ENCODE results near the gene GABARAPL1.
"Not testable (repeated sequence)": the region's sequence is repeated elsewhere in the genome, so short reads cannot be mapped to it uniquely, and the experiment has no call there.

GABARAPL1 gene

GRCh38 chr12:10214136-10214894 is 1.6 kb downstream of the GABARAPL1 start:
- Histone ChIP-seq H3K27ac (ENCODE audit: low read depth, low read length, poor library complexity, severe bottlenecking) (peak overlapping the region; percentile 94), H3K4me2 (ENCODE audit: low read length) (peak overlapping the region; percentile 82), H2AFZ (ENCODE audit: low read length) (no peak overlapping the region), H4K20me1 (ENCODE audit: insufficient read depth, low read length) (no peaks in the 10 kb centered on the region), H3K9me3 (ENCODE audit: low read length) (no peaks in the 10 kb centered on the region), H3K9me2 (ENCODE audit: low read depth, low read length) (no peaks in the 10 kb centered on the region), H3F3A (ENCODE audit: insufficient read depth, low read length) (no peaks in the 10 kb centered on the region), H3K27me3 (ENCODE audit: insufficient read depth, low read length) (no peaks in the 10 kb centered on the region), H3K36me3 (ENCODE audit: insufficient read depth, low read length) (peaks cover 30% of the 10 kb centered on the region), H3K4me3 (ENCODE audit: low read depth, low read length, poor library complexity, severe bottlenecking) (peak overlapping the region; percentile 92), H3K4me1 (ENCODE audit: insufficient read depth, low read length, severe bottlenecking) (peaks cover 24% of the 10 kb centered on the region), H3K79me2 (ENCODE audit: insufficient read depth, low read length) (peaks cover 28% of the 10 kb centered on the region), H3K9ac (ENCODE audit: low read length) (peak overlapping the region; percentile 94)
- no peak for TF ChIP-seq EZH2 (IDR thresholded peaks at IDR 0.05; ENCODE audit: borderline replicate concordance, low read length)
- TF ChIP-seq CTCF (IDR thresholded peaks at IDR 0.05; ENCODE audit: low read length) = no peak

DNA sequence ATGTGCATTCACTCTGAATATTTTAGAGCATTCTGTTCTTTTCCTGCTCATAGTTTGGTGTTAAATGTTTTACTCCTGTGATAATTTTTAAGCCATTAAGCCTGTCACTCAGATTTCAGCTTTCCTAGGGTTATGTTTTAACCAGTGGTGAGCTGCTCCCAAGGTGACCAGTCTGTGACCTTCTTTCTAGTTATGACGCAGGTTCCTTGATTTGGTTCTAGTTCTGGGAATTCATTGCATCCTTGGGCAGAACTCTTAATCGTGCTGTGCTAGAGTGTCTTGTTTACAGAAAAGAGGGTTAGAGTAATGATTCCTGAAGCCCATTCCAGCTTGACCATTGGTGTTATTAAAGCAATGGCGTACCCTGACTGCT is 2.2 kb downstream of the GABARAPL1 start:
- H4K20me1 ChIP-seq (ENCODE audit: insufficient read depth, low read length) = no peaks in the 10 kb centered on the region
- peaks cover 35% of the 10 kb centered on the region for H3K36me3 ChIP-seq (ENCODE audit: insufficient read depth, low read length)
- peak overlapping the region; percentile 82 for H3K4me2 ChIP-seq (ENCODE audit: low read length)
- no peaks in the 10 kb centered on the region for H3K27me3 ChIP-seq (ENCODE audit: insufficient read depth, low read length)
- H3K27ac ChIP-seq (ENCODE audit: low read depth, low read length, poor library complexity, severe bottlenecking) = peak overlapping the region; percentile 94
- H3K9me2 ChIP-seq (ENCODE audit: low read depth, low read length) = no peaks in the 10 kb centered on the region
- no peaks in the 10 kb centered on the region for H3K9me3 ChIP-seq (ENCODE audit: low read length)
- H3K4me3 ChIP-seq (ENCODE audit: low read depth, low read length, poor library complexity, severe bottlenecking) = peak overlapping the region; percentile 92
- no peak overlapping the region for H2AFZ ChIP-seq (ENCODE audit: low read length)
- H3F3A ChIP-seq (ENCODE audit: insufficient read depth, low read length) = no peaks in the 10 kb centered on the region
- peaks cover 28% of the 10 kb centered on the region for H3K79me2 ChIP-seq (ENCODE audit: insufficient read depth, low read length)
- peak overlapping the region; percentile 94 for H3K9ac ChIP-seq (ENCODE audit: low read length)
- no peak for TF ChIP-seq CTCF (IDR thresholded peaks at IDR 0.05; ENCODE audit: low read length)
- TF ChIP-seq EZH2 (IDR thresholded peaks at IDR 0.05; ENCODE audit: borderline replicate concordance, low read length) = no peak
- peaks cover 24% of the 10 kb centered on the region for H3K4me1 ChIP-seq (ENCODE audit: insufficient read depth, low read length, severe bottlenecking)

DNA sequence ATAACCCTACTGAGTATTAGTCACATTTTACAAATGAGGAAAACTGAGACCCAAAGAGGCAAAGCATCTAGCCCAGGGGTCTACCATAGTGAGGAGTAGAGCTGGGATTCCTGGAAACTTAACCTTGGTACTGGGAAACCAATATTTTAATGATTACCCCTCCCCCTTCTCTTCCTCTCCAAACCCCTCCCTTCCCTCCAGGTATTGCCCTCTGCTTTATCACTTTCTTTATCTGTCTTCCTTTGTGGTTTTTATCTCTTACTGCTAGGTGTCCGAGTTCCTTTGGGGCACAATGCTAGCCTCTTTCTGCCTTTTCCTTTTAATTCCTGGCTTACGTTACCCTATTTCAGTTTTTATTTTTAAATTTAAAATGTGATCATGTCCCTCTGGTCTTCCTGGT is 2.8 kb downstream of the GABARAPL1 start:
- H3K27me3 ChIP-seq (ENCODE audit: insufficient read depth, low read length) = no peaks in the 10 kb centered on the region
- H3K4me2 ChIP-seq (ENCODE audit: low read length) = peak overlapping the region; percentile 82
- TF ChIP-seq CTCF (IDR thresholded peaks at IDR 0.05; ENCODE audit: low read length) (no peak), EZH2 (IDR thresholded peaks at IDR 0.05; ENCODE audit: borderline replicate concordance, low read length) (no peak)
- no peaks in the 10 kb centered on the region for H3F3A ChIP-seq (ENCODE audit: insufficient read depth, low read length)
- H3K4me1 ChIP-seq (ENCODE audit: insufficient read depth, low read length, severe bottlenecking) = peaks cover 24% of the 10 kb centered on the region
- peak overlapping the region; percentile 92 for H3K4me3 ChIP-seq (ENCODE audit: low read depth, low read length, poor library complexity, severe bottlenecking)
- H3K9me3 ChIP-seq (ENCODE audit: low read length) = no peaks in the 10 kb centered on the region
- H3K9me2 ChIP-seq (ENCODE audit: low read depth, low read length) = no peaks in the 10 kb centered on the region
- no peak overlapping the region for H2AFZ ChIP-seq (ENCODE audit: low read length)
- H4K20me1 ChIP-seq (ENCODE audit: insufficient read depth, low read length) = no peaks in the 10 kb centered on the region
- peak overlapping the region; percentile 94 for H3K9ac ChIP-seq (ENCODE audit: low read length)
- H3K79me2 ChIP-seq (ENCODE audit: insufficient read depth, low read length) = peaks cover 28% of the 10 kb centered on the region
- peaks cover 41% of the 10 kb centered on the region for H3K36me3 ChIP-seq (ENCODE audit: insufficient read depth, low read length)
- H3K27ac ChIP-seq (ENCODE audit: low read depth, low read length, poor library complexity, severe bottlenecking) = peak overlapping the region; percentile 94

GRCh38 chr12:10215946-10216345 is 3.3 kb downstream of the GABARAPL1 start:
- H3K27me3 ChIP-seq (ENCODE audit: insufficient read depth, low read length); H3K9ac ChIP-seq (ENCODE audit: low read length); H3F3A ChIP-seq (ENCODE audit: insufficient read depth, low read length); H3K9me3 ChIP-seq (ENCODE audit: low read length); H3K27ac ChIP-seq (ENCODE audit: low read depth, low read length, poor library complexity, severe bottlenecking); H2AFZ ChIP-seq (ENCODE audit: low read length); H3K9me2 ChIP-seq (ENCODE audit: low read depth, low read length); H4K20me1 ChIP-seq (ENCODE audit: insufficient read depth, low read length): not testable (repeated sequence)
- peak overlapping the region; percentile 82 for H3K4me2 ChIP-seq (ENCODE audit: low read length)
- peaks cover 46% of the 10 kb centered on the region for H3K36me3 ChIP-seq (ENCODE audit: insufficient read depth, low read length)
- H3K4me3 ChIP-seq (ENCODE audit: low read depth, low read length, poor library complexity, severe bottlenecking) = peak overlapping the region; percentile 92
- peaks cover 28% of the 10 kb centered on the region for H3K79me2 ChIP-seq (ENCODE audit: insufficient read depth, low read length)
- peaks cover 24% of the 10 kb centered on the region for H3K4me1 ChIP-seq (ENCODE audit: insufficient read depth, low read length, severe bottlenecking)

Measured in OCI-LY1 (cell line).